Activated CD4-positive, alpha-beta memory T cell treated with anti-CD3 and anti-CD28 coated beads, Interleukin-2, amount 10 ng/mL, durations not matched to agents 7 days and 5 days (primary cell): ENCODE data around the gene LMO7. TPM values are rescaled to one million over a fixed set of nuclear protein-coding genes. Genes with fewer than 3 reads are reported as not detected.

Experiments used
- CTCF ChIA-PET: fragments of 350-600 bp; sonication (Branson Sonifier 250); formaldehyde crosslinking; loops from one replicate; lab custom pipeline; 2021; ENCODE audit warnings: antibody characterized with exemption, inconsistent platforms; lab: Charles Lee
- POLR2A ChIA-PET: fragments of 350-600 bp; sonication (Branson Sonifier 250); formaldehyde crosslinking; loops from one replicate; lab custom pipeline; 2021; ENCODE audit warnings: antibody characterized with exemption; lab: Charles Lee
- DNase-seq: peaks from one replicate; pipeline ENCODE4 v3.0.0-alpha.2; 2020
- H3K27ac Mint-ChIP-seq: one replicate; pipeline ENCODE4 v1.8.0; 2021; ENCODE audit warnings: mild to moderate bottlenecking, mixed read lengths
- H3K27me3 Mint-ChIP-seq: one replicate; pipeline ENCODE4 v1.8.0; 2021; ENCODE audit warnings: mixed read lengths
- H3K36me3 Mint-ChIP-seq: one replicate; pipeline ENCODE4 v1.8.0; 2021; ENCODE audit warnings: low read depth, mixed read lengths
- H3K4me1 Mint-ChIP-seq: one replicate; pipeline ENCODE4 v1.8.0; 2021; ENCODE audit warnings: mixed read lengths
- H3K4me3 Mint-ChIP-seq: one replicate; pipeline ENCODE4 v1.8.0; 2021; ENCODE audit warnings: mild to moderate bottlenecking, mixed read lengths
- H3K9me3 Mint-ChIP-seq: one replicate; pipeline ENCODE4 v1.8.0; 2021; ENCODE audit warnings: mixed read lengths
- total RNA-seq, 2 experiments: library from RNA; stranded (reverse); gene quantifications; one replicate each; pipeline ENCODE4 v1.2.3, GENCODE V29; 2021

The LMO7 gene
- total RNA-seq, 2 experiments from 2014 or later, result 11.4 to 12.9 TPM

DNA sequence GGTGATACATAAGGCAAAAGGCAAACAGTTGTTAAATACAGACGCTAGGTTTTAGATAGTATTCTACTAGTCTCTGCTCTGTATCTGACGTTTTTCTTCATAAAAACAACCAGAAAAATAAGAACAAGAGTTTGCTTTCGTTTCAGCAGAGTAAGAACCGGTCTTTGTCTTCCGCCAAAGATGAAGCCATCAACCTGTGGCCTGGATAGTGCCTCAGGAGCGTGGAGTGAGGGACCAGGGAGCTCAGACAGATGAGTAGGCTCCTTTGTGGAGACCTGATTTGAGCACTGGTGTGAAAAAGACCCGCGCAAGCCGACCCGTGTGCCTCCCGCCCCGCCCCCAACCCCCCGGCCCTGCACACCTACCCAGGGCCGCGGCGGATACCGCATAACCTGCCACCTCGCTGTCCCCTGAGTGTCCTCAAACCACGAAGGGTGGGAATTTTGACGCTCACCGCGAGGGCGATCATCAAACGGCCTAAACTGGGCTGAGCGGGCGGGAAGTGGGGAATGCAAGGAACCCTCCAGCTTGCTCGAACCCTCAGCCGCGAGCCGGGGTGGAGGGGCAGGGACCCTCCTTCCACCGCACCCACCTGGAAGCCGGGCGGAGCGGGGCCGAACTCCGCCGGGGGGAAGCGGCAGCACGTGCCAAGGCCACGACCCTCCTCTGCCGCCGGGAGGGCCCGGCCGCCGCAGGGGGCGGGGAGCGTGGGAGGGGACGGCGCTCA is 866 bp upstream of the LMO7 start:
- H3K4me3 Mint-ChIP-seq, result peak overlapping the region; percentile 53
- H3K36me3 Mint-ChIP-seq, result no peaks in the 10 kb centered on the region
- peaks cover 16% of the 10 kb centered on the region for H3K27me3 Mint-ChIP-seq
- H3K27ac Mint-ChIP-seq, result no peak overlapping the region
- DNase-seq, result no peak
- peaks cover 15% of the 10 kb centered on the region for H3K4me1 Mint-ChIP-seq
- ChIA-PET CTCF (interaction anchor here (1.0 kb wide), 1 partner anchor 50 kb away, joined by 3 read pairs; no protein-coding TSS in a partner anchor), POLR2A (no interaction called here)
- H3K9me3 Mint-ChIP-seq, result no peaks in the 10 kb centered on the region

DNA sequence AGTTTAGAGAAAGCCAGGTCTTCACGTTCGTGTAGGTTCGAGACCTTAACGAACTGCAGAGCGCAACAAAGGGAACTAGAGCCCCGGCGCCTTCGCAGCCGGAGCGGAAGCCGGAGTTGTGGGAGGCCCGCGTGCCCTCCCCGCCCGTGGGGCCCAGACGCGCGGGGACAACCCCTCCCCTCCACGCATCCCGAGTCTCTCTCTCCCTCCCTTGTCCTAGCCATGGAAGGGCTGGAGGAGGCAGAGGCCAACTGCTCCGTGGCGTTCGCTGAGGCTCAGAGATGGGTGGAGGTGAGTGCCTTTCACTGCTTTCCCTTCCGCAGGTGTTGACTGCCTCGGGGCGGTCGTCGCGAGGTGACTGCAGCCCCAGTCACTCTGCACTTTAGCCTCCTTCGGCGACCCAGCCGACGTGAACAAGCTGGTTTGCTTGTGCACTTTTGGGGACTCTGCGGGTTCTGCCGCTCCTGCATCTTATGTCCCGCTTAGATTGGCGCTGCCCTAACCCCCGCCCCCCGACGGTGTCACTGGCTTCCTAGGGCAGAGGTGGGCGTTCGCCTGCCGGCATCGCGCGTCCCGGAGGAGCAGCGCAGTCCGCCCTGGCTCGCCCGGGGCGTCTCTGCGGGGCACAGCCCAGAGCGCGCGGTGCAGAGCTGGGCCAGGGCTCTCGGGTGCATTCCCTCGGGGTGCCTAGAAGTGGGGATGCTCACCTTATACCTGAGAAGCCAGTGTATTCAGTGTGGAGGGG is 478 bp downstream of the LMO7 start:
- Mint-ChIP-seq H3K27ac (no peak overlapping the region), H3K9me3 (no peaks in the 10 kb centered on the region), H3K36me3 (no peaks in the 10 kb centered on the region), H3K4me1 (peaks cover 15% of the 10 kb centered on the region), H3K4me3 (peak overlapping the region; percentile 70), H3K27me3 (peaks cover 16% of the 10 kb centered on the region)
- ChIA-PET CTCF (no interaction called here), POLR2A (interaction anchor here (0.9 kb wide), 1 partner anchor 310 kb away, joined by 3 read pairs; no protein-coding TSS in a partner anchor)
- DNase-seq, result peak; percentile 43

- H3K27ac Mint-ChIP-seq, result no peak overlapping the region
- no peaks in the 10 kb centered on the region for H3K9me3 Mint-ChIP-seq
- no peaks in the 10 kb centered on the region for H3K36me3 Mint-ChIP-seq
- no peak for DNase-seq
- H3K27me3 Mint-ChIP-seq, result peaks cover 16% of the 10 kb centered on the region
- peak overlapping the region; percentile 70 for H3K4me3 Mint-ChIP-seq
- CTCF ChIA-PET, result no interaction called here
- POLR2A ChIA-PET, result interaction anchor here (0.9 kb wide), 1 partner anchor 311 kb away, joined by 3 read pairs; no protein-coding TSS in a partner anchor
- H3K4me1 Mint-ChIP-seq, result peaks cover 15% of the 10 kb centered on the region
Observed at GRCh38 chr13:75637181-75637750, 1.1 kb downstream of the LMO7 start.

- Mint-ChIP-seq H3K4me1 (peaks cover 11% of the 10 kb centered on the region), H3K27me3 (peaks cover 16% of the 10 kb centered on the region), H3K27ac (no peak overlapping the region), H3K4me3 (no peak overlapping the region), H3K36me3 (no peaks in the 10 kb centered on the region), H3K9me3 (no peaks in the 10 kb centered on the region)
- DNase-seq, result no peak
- ChIA-PET CTCF (no interaction called here), POLR2A (no interaction called here)
Observed at GRCh38 chr13:75639454-75639853, 3.3 kb downstream of the LMO7 start.

DNA sequence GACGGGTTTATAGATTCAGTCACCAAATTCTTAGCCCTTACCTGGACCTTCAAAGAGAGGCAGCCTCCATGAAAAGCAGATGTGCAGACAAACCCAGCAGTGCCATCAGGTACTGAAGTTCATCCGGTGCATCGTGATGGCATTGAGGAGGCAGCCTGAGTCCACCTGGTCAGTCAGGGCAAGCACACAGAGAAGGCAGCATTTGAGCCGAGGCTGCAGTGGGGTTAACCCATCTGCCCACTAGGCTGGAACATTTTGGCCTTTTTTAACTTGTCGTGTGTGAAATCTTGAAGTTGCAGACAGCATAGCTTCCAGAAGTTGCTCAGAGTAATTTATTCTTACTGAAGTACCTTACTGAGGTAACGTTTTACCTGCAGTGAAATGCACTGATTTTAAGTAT is 4.9 kb downstream of the LMO7 start:
- Mint-ChIP-seq H3K9me3 (no peaks in the 10 kb centered on the region), H3K4me3 (no peak overlapping the region), H3K27me3 (peaks cover 16% of the 10 kb centered on the region), H3K36me3 (no peaks in the 10 kb centered on the region), H3K4me1 (peaks cover 11% of the 10 kb centered on the region), H3K27ac (no peak overlapping the region)
- ChIA-PET CTCF (no interaction called here), POLR2A (no interaction called here)
- no peak for DNase-seq

DNA sequence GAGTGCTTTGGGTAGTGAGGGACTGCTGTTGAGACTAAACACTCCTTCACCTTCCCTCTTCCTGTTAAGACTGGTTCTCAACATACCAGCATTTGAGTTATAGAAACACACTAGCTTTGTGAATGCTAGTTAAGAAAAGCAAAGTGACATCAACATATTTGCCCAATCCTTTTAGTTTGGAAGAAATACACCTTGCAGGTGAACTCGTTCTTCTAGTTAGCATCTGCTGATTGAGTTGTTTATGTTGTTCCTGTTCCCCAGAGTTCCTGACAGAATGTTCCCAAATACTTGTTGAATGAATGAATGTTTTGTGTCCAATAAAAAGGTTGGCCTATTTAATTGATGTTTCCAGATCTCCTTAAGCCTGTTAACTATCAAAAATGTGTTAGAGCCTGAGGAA is 7.1 kb downstream of the LMO7 start:
- CTCF ChIA-PET, result no interaction called here
- Mint-ChIP-seq H3K36me3 (no peaks in the 10 kb centered on the region), H3K27ac (no peak overlapping the region), H3K4me3 (no peak overlapping the region), H3K9me3 (no peaks in the 10 kb centered on the region), H3K4me1 (no peaks in the 10 kb centered on the region), H3K27me3 (peaks cover 5% of the 10 kb centered on the region)
- POLR2A ChIA-PET, result no interaction called here
- DNase-seq, result no peak

- POLR2A ChIA-PET, result no interaction called here
- peaks cover 1% of the 10 kb centered on the region for H3K27me3 Mint-ChIP-seq
- H3K4me3 Mint-ChIP-seq, result no peak overlapping the region
- CTCF ChIA-PET, result no interaction called here
- DNase-seq, result no peak
- no peaks in the 10 kb centered on the region for H3K4me1 Mint-ChIP-seq
- no peaks in the 10 kb centered on the region for H3K36me3 Mint-ChIP-seq
- no peak overlapping the region for H3K27ac Mint-ChIP-seq
- no peaks in the 10 kb centered on the region for H3K9me3 Mint-ChIP-seq
Observed at GRCh38 chr13:75643693-75644092, 7.6 kb downstream of the LMO7 start.

- POLR2A ChIA-PET, result no interaction called here
- no peaks in the 10 kb centered on the region for H3K9me3 Mint-ChIP-seq
- DNase-seq, result no peak
- H3K27me3 Mint-ChIP-seq, result no peaks in the 10 kb centered on the region
- H3K27ac Mint-ChIP-seq, result no peak overlapping the region
- CTCF ChIA-PET, result no interaction called here
- no peak overlapping the region for H3K4me3 Mint-ChIP-seq
- H3K4me1 Mint-ChIP-seq, result no peaks in the 10 kb centered on the region
- no peaks in the 10 kb centered on the region for H3K36me3 Mint-ChIP-seq
Observed at GRCh38 chr13:75645141-75645540, 9.0 kb downstream of the LMO7 start.

DNA sequence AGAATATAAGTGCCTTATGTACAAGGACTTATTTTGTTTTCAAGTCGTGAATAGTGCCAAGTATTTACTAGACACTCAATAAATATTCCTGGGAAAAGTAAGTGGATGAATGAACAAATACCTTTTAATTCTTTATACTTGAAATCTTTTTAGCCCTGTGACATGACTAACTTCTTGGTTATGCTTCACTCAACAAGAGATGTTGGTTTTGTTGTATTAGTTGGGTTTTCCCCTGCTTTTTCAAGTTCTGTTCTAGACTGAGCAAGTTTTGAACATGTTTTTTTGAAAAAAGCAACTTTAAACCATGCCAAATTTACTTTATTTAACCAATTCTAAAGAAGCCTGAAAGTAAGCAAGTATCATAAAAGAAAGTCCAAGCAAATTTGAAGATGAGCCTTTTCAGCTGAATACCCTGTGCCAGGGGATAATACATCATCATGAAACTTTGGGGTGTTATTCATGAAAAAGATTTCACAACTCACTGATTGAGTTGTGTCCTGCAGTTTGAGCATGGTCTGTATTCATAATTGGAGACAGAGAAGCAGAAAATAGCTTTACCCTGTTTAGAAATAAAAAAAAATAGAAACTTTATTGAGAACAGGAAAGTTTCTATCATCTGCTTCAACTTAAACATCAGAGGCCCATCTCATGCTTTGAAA is 11.1 kb downstream of the LMO7 start:
- no peak overlapping the region for H3K4me3 Mint-ChIP-seq
- ChIA-PET CTCF (no interaction called here), POLR2A (interaction anchor here (1.1 kb wide), 1 partner anchor 636 kb away, joined by 4 read pairs; no protein-coding TSS in a partner anchor)
- no peaks in the 10 kb centered on the region for H3K36me3 Mint-ChIP-seq
- H3K27me3 Mint-ChIP-seq, result no peaks in the 10 kb centered on the region
- no peak for DNase-seq
- no peaks in the 10 kb centered on the region for H3K4me1 Mint-ChIP-seq
- no peaks in the 10 kb centered on the region for H3K9me3 Mint-ChIP-seq
- no peak overlapping the region for H3K27ac Mint-ChIP-seq

- H3K27ac Mint-ChIP-seq, result no peak overlapping the region
- no peak overlapping the region for H3K4me3 Mint-ChIP-seq
- no peaks in the 10 kb centered on the region for H3K9me3 Mint-ChIP-seq
- no peaks in the 10 kb centered on the region for H3K27me3 Mint-ChIP-seq
- POLR2A ChIA-PET, result no interaction called here
- H3K4me1 Mint-ChIP-seq, result no peaks in the 10 kb centered on the region
- H3K36me3 Mint-ChIP-seq, result no peaks in the 10 kb centered on the region
- CTCF ChIA-PET, result no interaction called here
- DNase-seq, result no peak
Observed at GRCh38 chr13:75648446-75648845, 12.3 kb downstream of the LMO7 start.

DNA sequence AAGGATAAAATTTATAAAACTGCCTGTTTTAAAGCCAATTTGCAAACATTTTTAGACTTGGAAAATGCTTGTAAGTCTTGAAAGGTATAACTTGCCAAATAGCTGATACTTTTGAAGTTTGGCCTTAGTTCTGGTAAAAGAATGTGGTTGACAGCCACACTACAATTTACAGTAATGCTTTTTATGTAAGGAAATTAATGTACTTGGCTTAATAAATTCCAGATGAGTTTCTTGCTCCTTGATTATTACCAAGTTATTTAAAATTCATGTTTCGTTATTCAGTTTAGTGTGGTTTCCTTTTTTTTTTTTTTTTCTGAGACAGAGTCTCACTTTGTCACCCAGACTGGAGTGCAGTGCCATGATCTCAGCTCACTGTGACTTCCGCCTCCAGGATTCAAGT is 14.9 kb downstream of the LMO7 start:
- Mint-ChIP-seq H3K4me1 (no peaks in the 10 kb centered on the region), H3K27me3 (no peaks in the 10 kb centered on the region), H3K27ac (no peak overlapping the region), H3K9me3 (no peaks in the 10 kb centered on the region), H3K36me3 (no peaks in the 10 kb centered on the region), H3K4me3 (no peak overlapping the region)
- POLR2A ChIA-PET, result no interaction called here
- DNase-seq, result no peak
- CTCF ChIA-PET, result no interaction called here

- Mint-ChIP-seq H3K27me3 (no peaks in the 10 kb centered on the region), H3K9me3 (no peaks in the 10 kb centered on the region), H3K36me3 (no peaks in the 10 kb centered on the region), H3K27ac (no peak overlapping the region), H3K4me1 (no peaks in the 10 kb centered on the region), H3K4me3 (no peak overlapping the region)
- no peak for DNase-seq
- CTCF ChIA-PET, result interaction anchor here (1.5 kb wide), 1 partner anchor 43 kb away, joined by 3 read pairs; no protein-coding TSS in a partner anchor
- POLR2A ChIA-PET, result no interaction called here
Observed at GRCh38 chr13:75652726-75653125, 16.6 kb downstream of the LMO7 start.

DNA sequence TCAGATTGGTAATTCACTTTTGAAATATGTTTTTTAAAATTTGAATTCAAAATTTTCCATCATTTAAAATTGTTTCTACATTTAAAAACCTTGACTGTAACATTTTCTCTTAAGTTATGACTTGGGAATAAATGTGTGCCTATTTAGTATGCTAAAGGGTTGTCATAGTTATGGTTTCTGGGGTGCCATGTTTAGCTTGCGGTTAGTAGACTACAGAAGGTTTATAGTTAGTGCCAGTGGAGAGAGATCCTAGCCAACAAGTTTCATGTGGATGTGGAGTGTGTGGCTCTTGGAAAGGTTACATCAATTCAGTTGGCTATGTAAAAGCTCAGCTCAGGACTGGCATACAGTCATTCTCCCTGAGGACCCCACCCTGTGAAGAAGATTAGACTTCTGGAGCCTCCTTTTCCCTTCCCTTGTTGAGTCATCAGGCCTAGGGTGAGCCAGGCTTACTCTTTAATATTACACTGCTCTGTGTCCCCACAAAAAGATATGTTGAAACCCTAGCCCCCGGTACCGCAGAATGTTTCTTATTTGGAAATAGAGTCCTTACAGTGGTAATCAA is 20.4 kb downstream of the LMO7 start:
- H3K36me3 Mint-ChIP-seq, result no peaks in the 10 kb centered on the region
- DNase-seq, result no peak
- ChIA-PET POLR2A (no interaction called here), CTCF (no interaction called here)
- no peak overlapping the region for H3K4me3 Mint-ChIP-seq
- H3K9me3 Mint-ChIP-seq, result no peaks in the 10 kb centered on the region
- H3K27ac Mint-ChIP-seq, result no peak overlapping the region
- no peaks in the 10 kb centered on the region for H3K27me3 Mint-ChIP-seq
- H3K4me1 Mint-ChIP-seq, result peaks cover 2% of the 10 kb centered on the region
